Measurements from ENCODE around the gene PPM1J.
"Not testable (repeated sequence)": the region's sequence is repeated elsewhere in the genome, so short reads cannot be mapped to it uniquely, and the experiment has no call there.

Gene PPM1J, protein sequence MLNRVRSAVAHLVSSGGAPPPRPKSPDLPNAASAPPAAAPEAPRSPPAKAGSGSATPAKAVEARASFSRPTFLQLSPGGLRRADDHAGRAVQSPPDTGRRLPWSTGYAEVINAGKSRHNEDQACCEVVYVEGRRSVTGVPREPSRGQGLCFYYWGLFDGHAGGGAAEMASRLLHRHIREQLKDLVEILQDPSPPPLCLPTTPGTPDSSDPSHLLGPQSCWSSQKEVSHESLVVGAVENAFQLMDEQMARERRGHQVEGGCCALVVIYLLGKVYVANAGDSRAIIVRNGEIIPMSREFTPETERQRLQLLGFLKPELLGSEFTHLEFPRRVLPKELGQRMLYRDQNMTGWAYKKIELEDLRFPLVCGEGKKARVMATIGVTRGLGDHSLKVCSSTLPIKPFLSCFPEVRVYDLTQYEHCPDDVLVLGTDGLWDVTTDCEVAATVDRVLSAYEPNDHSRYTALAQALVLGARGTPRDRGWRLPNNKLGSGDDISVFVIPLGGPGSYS

DNA sequence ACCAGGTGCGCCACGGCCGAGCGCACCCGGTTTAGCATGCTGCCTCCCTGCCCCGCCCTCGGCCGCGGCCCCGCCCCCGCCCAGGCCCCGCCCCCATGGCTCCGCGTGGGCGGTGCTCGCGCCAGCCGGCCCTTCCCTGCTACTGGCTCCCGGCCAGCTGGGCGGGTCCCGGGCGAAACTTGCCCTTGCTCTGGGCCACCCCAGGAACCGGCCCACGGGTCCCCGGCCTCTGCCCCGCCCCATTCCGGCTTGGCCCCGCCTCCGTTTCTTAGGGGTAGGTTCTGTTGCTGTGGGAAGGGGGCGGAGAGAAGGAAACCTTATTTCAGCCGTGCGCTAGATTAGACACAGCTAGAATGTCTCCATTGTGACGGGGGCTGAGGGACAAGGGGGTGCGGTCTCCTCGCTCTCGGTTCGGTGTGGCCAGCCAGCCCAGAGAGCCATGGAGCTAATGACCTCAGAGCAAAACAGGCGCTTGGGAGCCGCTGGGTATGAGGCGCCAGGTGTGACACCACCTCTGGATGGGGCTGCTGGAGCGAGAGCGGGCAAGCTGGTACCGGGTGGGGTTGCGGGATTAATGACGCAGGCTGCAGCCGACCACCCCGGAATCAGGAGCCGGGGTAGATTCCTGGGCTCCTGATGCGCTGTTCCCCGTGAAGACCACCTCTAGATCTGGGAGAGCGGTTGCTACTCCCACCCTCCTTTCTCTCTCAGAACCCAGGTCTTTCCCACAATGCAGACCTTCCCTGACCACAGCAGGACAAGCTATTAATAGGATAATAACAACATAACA is at the start of gene PPM1J:
TSS of gene PPM1J (minus strand) at position 69 of the 790 bp plus-strand sequence. CDS start at position 38, 31 bp downstream.
- peak; percentile 94 for DNase-seq (ENCODE audit: low read depth)

GRCh38 chr1:112762541-112763500 is 47.7 kb upstream of the PPM1J start:
- no peak for DNase-seq (ENCODE audit: low read depth)

DNA sequence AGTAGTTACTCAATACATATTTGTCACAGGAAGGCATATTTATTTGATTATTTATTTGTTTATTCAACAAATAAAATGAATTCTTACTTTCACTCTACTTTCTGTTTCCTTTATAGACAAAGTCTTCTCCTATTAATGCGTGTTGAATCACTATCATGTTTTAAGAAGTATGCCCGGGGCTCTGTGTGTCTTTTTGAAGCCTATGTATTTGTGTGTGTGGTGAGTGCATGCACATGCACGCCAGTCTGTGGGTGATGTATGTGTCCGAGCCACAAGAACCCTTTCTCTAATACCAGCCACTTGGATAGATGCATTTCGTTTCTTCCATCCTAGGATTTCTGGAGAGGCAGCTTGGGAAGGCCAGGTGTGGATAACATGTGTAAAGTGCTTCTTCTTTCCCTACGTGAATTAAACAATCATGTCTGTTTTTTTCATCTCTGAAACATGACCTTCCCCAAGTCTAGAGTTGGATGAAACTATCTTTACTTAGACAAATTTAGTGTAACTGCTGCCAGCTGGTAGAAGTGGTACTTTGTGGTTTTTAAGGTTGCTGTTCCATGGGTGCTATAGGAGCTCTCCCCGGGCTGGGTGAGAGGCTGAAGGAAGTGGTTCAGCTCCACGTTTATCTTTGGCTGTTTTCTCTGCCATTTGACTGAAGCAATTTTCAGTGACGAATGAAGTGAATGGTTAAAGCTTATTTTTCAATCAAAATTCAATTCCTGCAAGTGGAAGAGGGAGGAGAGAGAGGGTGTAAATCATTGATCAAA is 46.8 kb upstream of the PPM1J start:
- DNase-seq (ENCODE audit: low read depth) = no peak

DNA sequence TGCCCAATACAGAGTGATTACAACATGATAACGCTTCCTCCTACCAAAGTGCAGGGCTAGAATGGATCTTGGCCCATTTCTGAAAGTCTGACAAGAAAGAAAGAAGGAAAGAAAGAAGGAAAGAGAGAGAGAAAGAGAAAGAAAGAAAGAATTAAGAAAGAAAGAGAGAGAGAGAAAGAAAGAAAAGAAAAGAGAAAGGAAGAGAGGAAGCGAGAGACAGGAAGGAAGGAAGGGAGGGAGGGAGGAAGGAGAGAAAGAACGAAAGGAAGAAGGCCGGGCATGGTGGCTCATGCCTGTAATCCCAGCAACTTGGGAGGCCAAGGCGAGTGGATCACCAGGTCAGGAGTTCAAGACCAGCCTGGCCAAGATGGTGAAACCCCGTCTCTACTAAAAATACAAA is 44.1 kb upstream of the PPM1J start:
- no peak for DNase-seq (ENCODE audit: low read depth)

DNA sequence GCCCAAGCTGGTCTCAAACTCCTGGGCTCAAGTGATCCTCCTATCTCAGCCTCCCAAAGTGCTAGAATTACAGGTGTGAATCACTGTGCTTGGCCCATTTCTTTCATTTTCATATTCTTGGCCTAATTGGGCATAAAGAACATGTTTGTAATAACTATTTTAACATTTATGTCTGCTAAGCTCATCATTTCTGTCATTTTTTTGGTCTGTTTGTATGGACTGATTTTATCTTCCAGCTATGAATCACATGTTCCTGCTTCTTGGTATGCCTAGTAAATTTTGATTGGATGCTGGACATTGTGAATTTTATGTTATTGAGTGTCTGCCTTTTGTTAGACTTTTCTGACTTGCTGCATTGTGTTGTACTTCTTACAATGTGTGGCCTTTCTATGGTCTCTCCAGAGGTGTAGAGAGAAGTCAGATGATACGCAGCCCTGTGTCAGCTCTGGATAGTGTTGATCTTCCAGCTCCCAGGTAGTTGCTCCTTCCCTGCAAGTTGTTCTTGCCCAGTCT is 39.0 kb upstream of the PPM1J start:
- no peak for DNase-seq (ENCODE audit: low read depth)

- no peak for DNase-seq (ENCODE audit: low read depth)
Observed at GRCh38 chr1:112748396-112748795, 33.3 kb upstream of the PPM1J start.

- no peak for DNase-seq (ENCODE audit: low read depth)
Observed at GRCh38 chr1:112744009-112744578, 29.0 kb upstream of the PPM1J start.

DNA sequence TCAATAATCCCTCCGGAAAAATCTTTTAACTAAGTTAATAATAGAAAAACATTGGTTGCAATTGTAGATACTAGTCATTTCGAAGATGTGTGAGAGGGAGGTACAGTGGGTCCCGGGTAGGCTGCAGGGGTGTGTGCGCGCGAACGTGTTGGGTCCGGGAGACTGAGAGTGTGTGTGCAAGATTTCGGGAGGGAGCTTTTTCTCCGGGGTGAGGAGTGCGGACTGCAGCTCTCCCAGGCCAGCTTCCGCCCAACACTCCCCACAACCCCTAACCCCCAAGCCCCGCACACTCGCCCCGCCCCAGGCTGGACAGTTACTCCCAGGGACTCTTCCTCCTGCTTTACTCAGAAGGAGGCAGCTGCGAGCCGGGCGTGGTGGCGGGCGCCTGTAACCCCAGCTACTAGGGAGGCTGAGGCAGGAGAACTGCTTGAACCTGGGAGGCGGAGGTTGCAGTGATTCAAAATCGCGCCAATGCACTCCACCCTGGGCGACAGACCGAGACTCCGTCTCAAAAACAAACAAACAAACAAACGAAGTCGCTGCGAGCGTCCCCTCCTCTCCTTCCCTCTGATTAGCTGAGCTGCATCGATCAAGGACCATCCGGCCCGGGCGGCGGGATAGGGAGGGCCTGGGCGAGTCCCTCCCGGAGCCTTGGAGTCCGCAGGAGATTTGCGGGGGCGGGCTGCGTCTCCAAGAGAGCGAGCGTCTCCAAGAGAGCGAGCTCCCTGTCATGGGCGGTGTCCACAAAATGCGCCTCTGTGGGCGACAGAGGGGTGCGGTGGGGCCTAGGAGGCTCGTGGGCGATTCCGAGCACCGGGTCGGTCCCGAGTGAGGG is 28.3 kb upstream of the PPM1J start:
- no peak for DNase-seq (ENCODE audit: low read depth)

DNA sequence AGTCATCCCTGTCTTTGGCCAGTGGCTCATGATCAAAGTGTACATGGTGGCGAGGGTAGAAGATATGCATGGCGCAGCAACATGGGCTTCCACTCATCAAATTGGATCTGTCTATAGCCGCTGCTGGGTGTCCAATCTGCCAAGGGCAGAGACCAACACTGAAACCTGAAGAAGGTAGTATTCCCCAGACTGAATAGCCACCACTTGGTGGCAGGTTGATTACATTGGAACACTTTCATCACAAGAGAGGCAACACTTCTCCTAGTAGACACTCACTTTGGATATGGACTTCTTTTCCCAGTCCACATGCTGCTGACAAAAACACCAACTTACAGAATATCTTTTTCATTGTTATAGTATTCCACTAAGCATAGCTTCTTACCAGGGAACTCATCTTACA is 22.4 kb upstream of the PPM1J start:
- no peak for DNase-seq (ENCODE audit: low read depth)

- no peak for DNase-seq (ENCODE audit: low read depth)
Observed at GRCh38 chr1:112735752-112736151, 20.6 kb upstream of the PPM1J start.

DNA sequence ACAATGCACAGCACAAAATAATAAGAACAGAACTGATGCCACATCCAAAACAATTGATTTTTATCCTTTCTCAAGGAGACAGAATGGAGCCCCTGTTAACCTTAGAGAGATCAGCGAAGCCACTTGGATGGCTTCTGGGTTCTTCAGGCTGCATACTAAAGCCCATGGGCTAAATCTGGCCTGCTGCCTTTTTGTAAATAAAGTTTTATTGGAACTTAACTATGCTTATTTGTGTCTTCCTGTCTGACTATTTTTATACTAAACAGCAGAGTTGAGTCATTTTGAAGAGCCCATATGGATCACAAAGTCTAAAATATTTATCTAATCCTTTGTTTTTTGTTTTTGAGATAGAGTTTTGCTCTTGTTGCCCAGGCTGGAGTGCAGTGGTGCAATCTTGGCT is 16.3 kb upstream of the PPM1J start:
- no peak for DNase-seq (ENCODE audit: low read depth)

- no peak for DNase-seq (ENCODE audit: low read depth)
Observed at GRCh38 chr1:112729909-112730308, 14.8 kb upstream of the PPM1J start.

DNA sequence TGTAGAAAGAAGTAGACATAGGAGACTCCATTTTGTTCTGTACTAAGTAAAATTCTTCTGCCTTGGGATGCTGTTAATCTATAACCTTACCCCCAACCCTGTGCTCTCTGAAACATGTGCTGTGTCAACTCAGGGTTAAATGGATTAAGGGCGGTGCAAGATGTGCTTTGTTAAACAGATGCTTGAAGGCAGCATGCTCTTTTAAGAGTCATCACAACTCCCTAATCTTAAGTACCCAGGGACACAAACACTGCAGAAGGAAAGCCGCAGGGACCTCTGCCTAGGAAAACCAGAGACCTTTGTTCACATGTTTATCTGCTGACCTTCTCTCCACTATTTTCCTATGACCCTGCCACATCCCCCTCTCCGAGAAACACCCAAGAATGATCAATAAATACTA is 13.9 kb upstream of the PPM1J start:
- not testable (repeated sequence) for DNase-seq (ENCODE audit: low read depth)

DNA sequence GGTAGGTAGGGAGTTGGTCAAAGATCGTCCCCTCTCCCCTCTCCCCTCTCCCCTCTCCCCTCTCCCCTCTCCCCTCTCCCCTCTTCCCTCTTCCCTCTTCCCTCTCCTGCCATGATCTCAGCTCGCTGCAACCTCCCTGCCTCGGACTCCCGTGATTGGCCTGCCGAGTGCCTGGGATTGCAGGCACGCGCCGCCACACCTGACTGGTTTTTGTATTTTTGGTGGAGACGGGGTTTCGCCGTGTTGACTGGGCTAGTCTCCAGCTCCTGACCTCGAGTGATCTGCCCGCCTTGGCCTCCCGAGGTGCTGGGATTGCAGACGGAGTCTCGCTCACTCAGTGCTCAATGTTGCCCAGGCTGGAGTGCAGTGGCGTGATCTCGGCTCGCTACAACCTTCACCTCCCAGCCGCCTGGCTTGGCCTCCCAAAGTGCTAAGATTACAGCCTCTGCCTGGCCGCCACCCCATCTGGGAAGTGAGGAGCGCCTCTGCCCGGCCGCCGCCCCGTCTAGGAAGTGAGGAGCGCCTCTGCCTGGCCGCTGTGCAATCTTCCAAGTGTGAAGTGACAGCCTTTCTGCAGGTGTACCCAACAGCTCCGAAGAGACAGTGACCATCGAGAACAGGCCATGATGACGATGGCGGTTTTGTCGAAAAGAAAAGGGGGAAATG is 13.3 kb upstream of the PPM1J start:
- DNase-seq (ENCODE audit: low read depth) = not testable (repeated sequence)

GRCh38 chr1:112727716-112728115 is 12.6 kb upstream of the PPM1J start:
- no peak for DNase-seq (ENCODE audit: low read depth)

GRCh38 chr1:112724240-112724639 is 9.1 kb upstream of the PPM1J start:
- DNase-seq (ENCODE audit: low read depth) = not testable (repeated sequence)

DNA sequence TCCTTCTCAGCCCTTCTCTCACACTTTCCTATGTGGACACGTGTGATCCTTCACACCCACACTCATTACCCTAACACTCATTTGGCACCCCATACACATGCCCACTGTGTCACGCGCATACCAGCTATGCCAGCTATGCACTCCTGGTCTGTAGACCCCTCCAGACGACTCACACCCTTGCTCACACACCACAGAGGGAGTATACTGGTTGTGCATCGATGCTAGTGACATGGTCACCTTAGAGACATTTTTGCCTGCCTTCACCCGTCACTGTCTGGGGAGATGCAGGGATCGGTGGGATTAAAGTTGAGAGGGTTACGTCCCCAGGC is 8.3 kb upstream of the PPM1J start:
- DNase-seq (ENCODE audit: low read depth) = no peak

DNA sequence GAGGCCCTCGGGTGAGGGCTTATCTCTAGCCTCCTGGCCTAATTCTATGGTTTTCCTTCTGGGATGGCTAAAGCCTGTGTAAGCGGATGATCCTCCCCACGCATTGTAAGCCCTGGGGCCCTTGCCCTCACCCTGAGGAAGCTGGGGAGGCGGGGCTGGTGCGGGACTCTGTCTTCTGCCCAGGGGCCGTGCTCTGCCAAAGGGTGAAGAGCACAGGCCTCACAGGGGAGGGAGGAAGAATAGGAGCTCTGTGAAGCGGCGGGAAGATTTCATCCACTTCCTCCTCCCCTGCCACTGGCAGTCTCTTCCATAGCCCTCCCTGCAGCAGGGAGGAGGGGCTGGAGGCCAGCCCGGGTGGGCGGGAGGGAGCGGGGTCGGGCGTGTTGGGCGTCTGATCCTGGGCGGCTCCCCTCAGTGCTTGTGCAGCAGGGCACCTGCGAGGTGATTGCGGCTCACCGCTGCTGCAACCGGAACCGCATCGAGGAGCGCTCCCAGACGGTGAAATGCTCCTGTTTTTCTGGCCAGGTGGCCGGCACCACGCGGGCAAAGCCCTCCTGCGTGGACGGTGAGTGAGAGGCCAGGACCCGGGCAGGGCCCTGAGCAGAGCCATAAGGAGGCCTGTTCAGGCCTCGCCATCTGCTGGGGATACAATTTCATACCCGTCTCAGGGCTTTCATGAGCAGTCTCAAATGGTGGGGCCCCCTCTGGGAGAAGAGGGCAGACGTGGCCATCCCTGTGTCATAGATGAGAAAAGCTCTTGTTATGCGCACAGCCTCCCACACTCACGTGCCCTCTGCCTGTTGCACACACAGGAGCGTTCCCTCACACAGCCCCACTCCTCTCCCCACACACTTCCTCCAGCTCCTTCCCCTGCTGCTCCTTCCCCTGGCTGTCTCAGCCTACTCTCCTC is 7.7 kb upstream of the PPM1J start:
- DNase-seq (ENCODE audit: low read depth) = no peak

Measured in stimulated activated CD4-positive, alpha-beta T cell treated with anti-CD3 and anti-CD28 coated beads, Interleukin-2, amount 100 ng/mL, for 4 hours (primary cell).